Esophagus muscularis mucosa (tissue), 4 donors: ENCODE data around the gene SCN3A. TPM values are rescaled to one million over a fixed set of nuclear protein-coding genes. Genes with fewer than 3 reads are reported as not detected.
A peak's percentile ranks its signal among the peaks of the same experiment; 100 is the strongest.

ENCODE experiments used
- DNase-seq: peaks from one replicate; pipeline ENCODE4 v3.0.0-alpha.2; 2017; ENCODE audit errors: extremely low spot score
- H3K27ac ChIP-seq, 4 donors: fragments of 200-600 bp; sonication (generic); replicated peaks in 1 of 4; 1 replicate in 3 of 4; 2 replicates in 1 of 4; pipeline ENCODE4 v1.5.1; 2016 to 2019; ENCODE audit warnings: mild to moderate bottlenecking in 1 of 4
- H3K27me3 ChIP-seq, 4 donors: fragments of 200-600 bp; sonication (generic); one replicate each; pipeline versions ENCODE4 v1.5.1 to v1.6.0; 2016 to 2019
- H3K36me3 ChIP-seq, 4 donors: fragments of 200-600 bp; sonication (generic); one replicate each; pipeline ENCODE4 v1.5.1; 2016 to 2019
- H3K4me1 ChIP-seq, 4 donors: fragments of 200-600 bp; sonication (generic); one replicate each; pipeline ENCODE4 v1.5.1; 2016 to 2019
- H3K4me3 ChIP-seq, 4 donors: fragments of 200-600 bp; sonication (generic); 1 replicate in 2 of 4; 2 replicates in 2 of 4; pipeline ENCODE4 v1.5.1; 2016 to 2019; ENCODE audit warnings: mild to moderate bottlenecking in 4 of 4, moderate library complexity in 1 of 4
- H3K9me3 ChIP-seq, 4 donors: fragments of 200-600 bp; sonication (generic); 1 replicate in 3 of 4; 2 replicates in 1 of 4; pipeline ENCODE4 v1.5.1; 2016 to 2019
- CTCF ChIP-seq, 3 experiments: fragments of 200-600 bp in 2 of 3; fragments of 450-650 bp in 1 of 3; sonication (generic) in 2 of 3; IDR thresholded peaks; one replicate each; pipeline ENCODE4 v1.5.1; 2017 to 2019; ENCODE audit warnings: antibody characterized with exemption in 3 of 3, mild to moderate bottlenecking in 2 of 3, moderate library complexity in 1 of 3
- EP300 ChIP-seq: sonication (generic); formaldehyde crosslinking; IDR thresholded peaks from one replicate; pipeline ENCODE4 v1.6.1; 2017; ENCODE audit warnings: antibody characterized with exemption
- POLR2A ChIP-seq: fragments of 450-650 bp; IDR thresholded peaks from one replicate; pipeline ENCODE4 v1.6.1; 2017; ENCODE audit warnings: antibody characterized with exemption, moderate library complexity, mild to moderate bottlenecking, low read depth
- POLR2AphosphoS5 ChIP-seq, 2 donors: sonication (generic); formaldehyde crosslinking; IDR thresholded peaks; one replicate each; pipeline ENCODE4 v1.6.1; 2017; ENCODE audit warnings: antibody characterized with exemption in 2 of 2
- WGBS: methylation state at CpG from one replicate; pipeline ENCODE4 v1.1.5; 2018; 5-methylcytosine and 5-hydroxymethylcytosine counted together
- intact Hi-C: fragments of 100-400 bp; cut with DNase I; formaldehyde crosslinking; loops from one replicate; pipeline ENCODE4 v1.15.1; 2023
- total RNA-seq, 4 donors: library from RNA; depleted of rRNA; stranded (reverse); fragments of >200 nt; gene quantifications; one replicate each; pipeline versions ENCODE4 v1.1.0 to v1.2.1, GENCODE V29; 2016

The SCN3A gene
- total RNA-seq = 1 to 10 TPM; 1.2 to 2.1 (median 1.7) TPM

DNA sequence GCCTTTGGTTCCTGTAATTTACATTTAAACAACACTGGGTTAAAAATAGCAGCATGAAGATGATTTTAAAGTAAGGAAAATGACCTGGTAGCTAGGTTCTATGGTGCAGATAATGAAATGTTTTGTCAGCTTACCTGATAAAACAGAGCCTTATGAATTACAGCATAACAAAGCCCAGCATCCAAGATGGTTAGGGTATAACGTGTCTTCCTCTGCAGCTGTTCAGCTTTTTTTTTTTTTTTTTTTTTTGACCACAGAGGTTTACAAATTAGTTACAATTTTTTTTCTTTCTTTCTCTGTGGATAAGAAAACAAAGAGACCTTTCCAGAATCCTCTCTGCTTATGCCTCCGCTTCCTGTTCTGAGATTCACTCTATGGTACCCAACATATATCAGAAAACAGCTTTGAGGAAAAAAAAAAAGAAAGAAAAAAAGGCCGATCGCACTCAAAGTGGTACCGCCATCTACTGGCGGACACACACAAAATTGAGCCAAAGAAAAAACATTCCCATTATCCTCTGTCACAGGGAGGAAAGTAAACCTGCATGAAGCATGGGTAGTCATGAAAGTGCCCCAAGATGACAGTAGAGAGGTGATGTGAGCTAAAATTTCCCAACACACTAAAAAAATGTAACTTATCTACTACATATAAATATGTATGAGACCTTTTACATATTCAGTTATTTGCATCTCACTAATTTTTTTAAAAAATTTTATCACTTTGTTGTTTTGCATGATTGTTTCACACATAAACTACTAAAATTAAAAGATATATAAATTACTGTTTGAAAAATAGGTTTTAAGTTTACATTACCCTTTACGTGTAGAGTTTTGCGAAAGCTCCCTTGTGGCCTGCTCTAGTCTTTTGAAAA lies at the start of gene SCN3A:
SCN3A (minus strand) TSS at position 362 of the 871 bp plus-strand sequence. CDS start 27,656 bp downstream, outside the sequence.
- Histone ChIP-seq H3K36me3 (no peaks in the 10 kb centered on the region), H3K4me1 (no peaks in the 10 kb centered on the region), H3K9me3 (no peaks in the 10 kb centered on the region), H3K27ac (no peak within 1 kb of the TSS), H3K27me3 (no peaks in the 10 kb centered on the region), H3K4me3 (peak within 1 kb of the TSS in 2 of 4 donors; percentile 7 to 14)
- WGBS = 21% methylated on average over 8 of the region's 8 CpGs
- intact Hi-C loops = loop anchor here (5.0 kb wide), 1 partner anchor 212 kb away; no protein-coding TSS in a partner anchor
- TF ChIP-seq POLR2AphosphoS5 (IDR thresholded peaks at IDR 0.05) (no peak), CTCF (IDR thresholded peaks at IDR 0.05) (peak; percentile 37 to 72 (median 52))
- DNase-seq = no peak

DNA sequence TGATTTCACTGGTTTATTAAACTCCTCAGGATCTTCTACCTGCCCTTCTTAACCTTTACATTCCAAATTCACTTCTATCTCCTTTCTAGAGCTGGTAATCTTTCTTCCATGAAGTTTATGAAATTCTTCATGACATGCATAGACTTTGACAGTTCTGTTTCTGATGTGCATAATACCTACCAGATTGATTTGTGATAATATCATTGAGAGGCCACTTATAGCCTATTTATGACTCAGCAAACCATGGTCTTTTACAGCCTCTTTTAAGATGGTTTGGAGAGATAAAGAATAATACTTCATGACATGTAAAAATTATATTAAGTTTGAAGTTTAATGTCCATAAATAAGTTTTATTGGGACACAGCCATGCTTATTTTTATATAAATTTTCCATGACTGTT lies 49.3 kb upstream of the SCN3A start:
- DNase-seq = no peak
- TF ChIP-seq CTCF (IDR thresholded peaks at IDR 0.05) = no peak
- TF ChIP-seq POLR2A = no peak
- TF ChIP-seq EP300 = no peak
- TF ChIP-seq POLR2AphosphoS5 (IDR thresholded peaks at IDR 0.05) = no peak
- Histone ChIP-seq H3K27me3 (no peaks in the 10 kb centered on the region), H3K27ac (no peak overlapping the region), H3K9me3 (no peaks in the 10 kb centered on the region), H3K4me1 (no peaks in the 10 kb centered on the region), H3K4me3 (no peak overlapping the region), H3K36me3 (no peaks in the 10 kb centered on the region)
- intact Hi-C loops = no loop called here

GRCh38 chr2:165251366-165251765 lies 47.5 kb upstream of the SCN3A start:
- intact Hi-C loops = no loop called here
- TF ChIP-seq CTCF (IDR thresholded peaks at IDR 0.05) (no peak), EP300 (no peak), POLR2A (no peak), POLR2AphosphoS5 (IDR thresholded peaks at IDR 0.05) (no peak)
- H3K9me3 ChIP-seq = no peaks in the 10 kb centered on the region
- 83% methylated on average over 4 of the region's 4 CpGs for WGBS
- DNase-seq = no peak
- no peak overlapping the region for H3K27ac ChIP-seq
- H3K36me3 ChIP-seq = no peaks in the 10 kb centered on the region
- no peaks in the 10 kb centered on the region for H3K4me1 ChIP-seq
- H3K27me3 ChIP-seq = no peaks in the 10 kb centered on the region
- no peak overlapping the region for H3K4me3 ChIP-seq

GRCh38 chr2:165248238-165248637 lies 44.4 kb upstream of the SCN3A start:
- intact Hi-C loops = loop anchor here (5.0 kb wide), 1 partner anchor 44 kb away; no protein-coding TSS in a partner anchor
- Histone ChIP-seq H3K27me3 (no peaks in the 10 kb centered on the region), H3K4me3 (no peak overlapping the region), H3K36me3 (no peaks in the 10 kb centered on the region), H3K27ac (no peak overlapping the region), H3K4me1 (no peaks in the 10 kb centered on the region), H3K9me3 (no peaks in the 10 kb centered on the region)
- DNase-seq = no peak
- no peak for TF ChIP-seq EP300
- 65% methylated on average over 2 of the region's 2 CpGs for WGBS

DNA sequence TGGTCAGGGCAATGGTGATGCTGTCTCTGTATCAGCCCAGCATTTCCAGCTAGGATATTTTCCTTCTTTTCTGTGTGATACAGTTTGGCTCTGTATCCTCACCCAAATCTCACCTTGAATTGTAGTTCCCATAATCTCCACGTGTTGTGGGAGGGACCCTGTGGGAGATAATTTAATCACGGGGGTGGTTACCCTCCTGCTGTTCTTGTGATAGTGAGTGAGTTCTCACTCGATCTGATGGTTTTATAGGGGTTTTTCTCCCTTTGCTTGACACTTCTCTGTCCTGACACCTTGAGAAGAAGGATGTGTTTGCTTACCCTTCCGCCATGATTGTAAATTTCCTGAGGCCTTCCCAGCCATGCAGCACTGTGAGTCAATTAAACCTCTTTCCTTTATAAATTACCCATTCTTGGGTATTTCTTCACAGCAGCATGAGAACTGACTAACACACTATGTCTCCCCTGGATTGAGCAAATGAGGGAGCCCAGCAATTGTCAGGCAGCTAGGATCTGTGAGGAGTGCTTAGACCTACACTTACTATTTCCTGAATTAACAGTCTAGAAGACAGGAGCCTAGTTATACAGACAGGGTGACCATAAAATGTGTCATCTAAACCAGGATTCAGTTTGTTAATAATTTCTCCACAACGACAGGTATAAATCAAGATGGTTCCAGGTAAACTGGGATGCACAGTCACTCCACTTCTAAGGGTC lies 41.4 kb upstream of the SCN3A start:
- H3K27me3 ChIP-seq = no peaks in the 10 kb centered on the region
- TF ChIP-seq POLR2A (no peak), EP300 (no peak), POLR2AphosphoS5 (IDR thresholded peaks at IDR 0.05) (no peak), CTCF (IDR thresholded peaks at IDR 0.05) (no peak)
- no peaks in the 10 kb centered on the region for H3K36me3 ChIP-seq
- no peak overlapping the region for H3K4me3 ChIP-seq
- 36% methylated on average over 5 of the region's 5 CpGs for WGBS
- no peaks in the 10 kb centered on the region for H3K4me1 ChIP-seq
- no peak for DNase-seq
- intact Hi-C loops = loop anchor here (5.0 kb wide), 1 partner anchor 47 kb away; no protein-coding TSS in a partner anchor
- no peaks in the 10 kb centered on the region for H3K9me3 ChIP-seq
- no peak overlapping the region for H3K27ac ChIP-seq
